AG04450 (cell line): ENCODE measurements around the gene GCNT4. TPM values are rescaled to one million over a fixed set of nuclear protein-coding genes. Genes with fewer than 3 reads are reported as not detected.

Experiments
- CTCF ChIA-PET: fragments of 300-600, 350-600 bp; formaldehyde crosslinking; extraction: SDS; loops from one replicate; lab custom pipeline; 2022; ENCODE audit warnings: antibody characterized with exemption, inconsistent platforms; lab: Charles Lee
- POLR2A ChIA-PET: fragments of 350-600 bp; formaldehyde crosslinking; extraction: SDS; loops from one replicate; lab custom pipeline; 2021; ENCODE audit warnings: antibody characterized with exemption, inconsistent platforms; lab: Yijun Ruan, JAX
- DNase-seq: peaks from one replicate; pipeline ENCODE4 v3.0.0-alpha.2; 2011; ENCODE audit warnings: low read depth, low spot score
- H3K27ac ChIP-seq: one replicate; pipeline ENCODE4 v1.5.1; 2012; ENCODE audit warnings: low read depth, low read length, control low read depth
- H3K27me3 ChIP-seq: one replicate; pipeline ENCODE4 v1.6.0; 2012; ENCODE audit warnings: low read length; ENCODE audit not compliant: control insufficient read depth, insufficient read depth
- H3K4me3 ChIP-seq: 2 replicates; pipeline ENCODE4 v1.5.1; 2011; ENCODE audit warnings: mild to moderate bottlenecking, low read depth, low read length, control low read depth
- H3K9me3 ChIP-seq: 2 replicates; pipeline ENCODE4 v1.5.1; 2012; ENCODE audit warnings: low read length; ENCODE audit not compliant: control insufficient read depth, insufficient read depth
- polyA plus RNA-seq: library from polyadenylated mRNA; depleted of rRNA; stranded (reverse); fragments of >200 nt; gene quantifications from 2 replicates; pipeline ENCODE4 v1.2.3, GENCODE V29; 2011
- TF ChIP-seq, protein P1 (sequence below): IDR thresholded peaks from 2 replicates; pipeline ENCODE4 v1.5.1; 2011; ENCODE audit warnings: low read depth, low read length, control low read depth, inconsistent platforms

Gene GCNT4
- polyA plus RNA-seq, 1 experiment = 0.77 TPM

DNA sequence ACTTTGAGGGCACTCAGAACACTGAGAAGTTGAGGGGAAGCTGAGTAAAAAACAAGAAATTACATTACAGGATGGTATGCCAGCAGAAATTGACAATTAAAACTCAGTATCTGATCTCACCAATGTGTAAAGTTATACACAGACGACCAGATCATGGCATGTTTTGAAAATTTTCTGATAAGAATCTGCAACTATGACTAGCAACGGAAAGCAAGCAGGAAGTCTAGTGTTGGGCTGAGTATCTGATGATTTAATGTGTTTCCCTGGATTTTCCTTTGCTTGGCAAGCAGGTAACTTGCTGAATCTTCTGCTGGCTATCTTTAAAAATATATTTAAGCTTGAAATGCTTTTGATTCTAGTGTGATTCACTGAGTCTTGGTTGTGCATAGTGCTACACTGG is 5.2 kb upstream of the GCNT4 start:
- peaks cover 5% of the 10 kb centered on the region for H3K27me3 ChIP-seq
- TF ChIP-seq, protein P1, sequence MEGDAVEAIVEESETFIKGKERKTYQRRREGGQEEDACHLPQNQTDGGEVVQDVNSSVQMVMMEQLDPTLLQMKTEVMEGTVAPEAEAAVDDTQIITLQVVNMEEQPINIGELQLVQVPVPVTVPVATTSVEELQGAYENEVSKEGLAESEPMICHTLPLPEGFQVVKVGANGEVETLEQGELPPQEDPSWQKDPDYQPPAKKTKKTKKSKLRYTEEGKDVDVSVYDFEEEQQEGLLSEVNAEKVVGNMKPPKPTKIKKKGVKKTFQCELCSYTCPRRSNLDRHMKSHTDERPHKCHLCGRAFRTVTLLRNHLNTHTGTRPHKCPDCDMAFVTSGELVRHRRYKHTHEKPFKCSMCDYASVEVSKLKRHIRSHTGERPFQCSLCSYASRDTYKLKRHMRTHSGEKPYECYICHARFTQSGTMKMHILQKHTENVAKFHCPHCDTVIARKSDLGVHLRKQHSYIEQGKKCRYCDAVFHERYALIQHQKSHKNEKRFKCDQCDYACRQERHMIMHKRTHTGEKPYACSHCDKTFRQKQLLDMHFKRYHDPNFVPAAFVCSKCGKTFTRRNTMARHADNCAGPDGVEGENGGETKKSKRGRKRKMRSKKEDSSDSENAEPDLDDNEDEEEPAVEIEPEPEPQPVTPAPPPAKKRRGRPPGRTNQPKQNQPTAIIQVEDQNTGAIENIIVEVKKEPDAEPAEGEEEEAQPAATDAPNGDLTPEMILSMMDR = no peak
- H3K9me3 ChIP-seq = no peaks in the 10 kb centered on the region
- DNase-seq = no peak
- no peak overlapping the region for H3K27ac ChIP-seq
- CTCF ChIA-PET = interaction anchor here (0.7 to 1.6 kb wide), 2 partner anchors 7 to 179 kb away, joined by 3 to 5 read pairs; partner anchors contain the start of gene ANKRD31
- POLR2A ChIA-PET = no interaction called here
- no peak overlapping the region for H3K4me3 ChIP-seq

DNA sequence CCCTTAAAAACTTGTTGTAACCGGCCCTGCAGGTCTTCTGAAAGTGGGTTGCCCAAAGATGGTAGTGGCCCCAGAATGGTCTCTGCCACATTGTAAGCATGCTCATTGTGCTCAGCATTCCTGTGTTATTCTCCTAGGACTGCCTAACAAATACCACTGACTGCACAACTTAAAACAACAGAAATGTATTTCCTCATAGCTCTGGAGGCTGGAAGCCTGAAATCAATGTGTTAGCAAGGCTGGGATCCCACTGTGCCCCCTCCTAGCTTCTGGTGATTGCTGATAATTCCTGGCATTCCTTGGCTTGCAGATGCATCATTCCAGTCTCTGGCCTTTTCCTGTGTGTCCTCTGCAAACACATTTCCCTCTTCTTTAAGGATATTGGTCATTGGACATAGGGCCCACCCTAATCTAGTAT is 3.4 kb upstream of the GCNT4 start:
- ChIA-PET CTCF (interaction anchor here (0.5 to 0.8 kb wide), 2 partner anchors 181 to 340 kb away, joined by 3 to 4 read pairs; partner anchors contain the start of gene ANKRD31), POLR2A (no interaction called here)
- Histone ChIP-seq H3K27me3 (peaks cover 5% of the 10 kb centered on the region), H3K27ac (no peak overlapping the region), H3K9me3 (no peaks in the 10 kb centered on the region; the same call in 1 of the 2 replicates), H3K4me3 (no peak overlapping the region)
- DNase-seq = no peak
- TF ChIP-seq, protein P1 = no peak

DNA sequence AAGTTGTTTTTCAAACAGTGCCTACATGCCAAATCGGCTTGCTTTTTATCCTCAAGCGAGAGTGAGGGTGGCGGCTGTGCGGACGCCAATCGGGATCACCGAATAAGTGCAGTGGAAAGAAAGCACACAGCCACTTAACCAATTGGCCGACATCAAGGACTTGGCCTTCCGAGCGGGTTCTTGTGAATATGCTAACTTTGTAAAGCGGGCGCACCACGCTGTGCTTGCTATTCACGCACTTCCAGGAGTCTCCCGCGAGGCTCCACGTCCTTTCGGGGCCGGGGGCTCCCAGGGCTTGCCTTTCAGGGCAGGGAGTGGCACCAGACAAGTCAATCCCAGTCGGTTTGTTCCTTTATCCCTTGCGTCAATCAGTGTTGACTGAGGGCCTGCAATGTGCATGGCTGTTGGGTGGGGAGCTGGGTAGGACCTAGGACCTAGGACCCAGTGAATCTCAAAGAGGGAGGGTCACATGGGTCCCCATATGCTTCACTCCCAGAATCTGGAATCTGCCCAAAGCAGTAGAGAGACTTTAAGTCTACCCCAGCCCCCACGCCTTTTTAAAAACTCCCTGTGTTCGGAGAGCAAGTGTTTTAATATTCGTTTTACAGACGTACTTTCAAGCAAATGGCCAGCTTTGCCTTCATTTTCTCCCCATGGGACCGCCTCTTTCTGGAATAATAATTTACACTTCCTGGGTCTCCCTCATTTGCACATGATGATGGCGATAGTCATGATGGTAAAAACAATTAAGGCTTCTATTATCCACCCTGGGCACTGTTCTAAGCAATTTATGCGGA is 2.0 kb upstream of the GCNT4 start:
- Histone ChIP-seq H3K27me3 (peaks cover 5% of the 10 kb centered on the region), H3K27ac (peak overlapping the region; percentile 12), H3K9me3 (no peaks in the 10 kb centered on the region; the same call in 1 of the 2 replicates), H3K4me3 (peak overlapping the region; percentile 66)
- ChIA-PET CTCF (interaction anchor here (0.6 to 1.5 kb wide), 4 partner anchors 9 to 627 kb away, joined by 3 to 6 read pairs (median 4); no protein-coding TSS in a partner anchor), POLR2A (interaction anchor here (1.1 kb wide), 1 partner anchor 283 kb away, joined by 4 read pairs; the partner anchor contains the start of gene HMGCR)
- DNase-seq = no peak
- TF ChIP-seq, protein P1 = no peak

DNA sequence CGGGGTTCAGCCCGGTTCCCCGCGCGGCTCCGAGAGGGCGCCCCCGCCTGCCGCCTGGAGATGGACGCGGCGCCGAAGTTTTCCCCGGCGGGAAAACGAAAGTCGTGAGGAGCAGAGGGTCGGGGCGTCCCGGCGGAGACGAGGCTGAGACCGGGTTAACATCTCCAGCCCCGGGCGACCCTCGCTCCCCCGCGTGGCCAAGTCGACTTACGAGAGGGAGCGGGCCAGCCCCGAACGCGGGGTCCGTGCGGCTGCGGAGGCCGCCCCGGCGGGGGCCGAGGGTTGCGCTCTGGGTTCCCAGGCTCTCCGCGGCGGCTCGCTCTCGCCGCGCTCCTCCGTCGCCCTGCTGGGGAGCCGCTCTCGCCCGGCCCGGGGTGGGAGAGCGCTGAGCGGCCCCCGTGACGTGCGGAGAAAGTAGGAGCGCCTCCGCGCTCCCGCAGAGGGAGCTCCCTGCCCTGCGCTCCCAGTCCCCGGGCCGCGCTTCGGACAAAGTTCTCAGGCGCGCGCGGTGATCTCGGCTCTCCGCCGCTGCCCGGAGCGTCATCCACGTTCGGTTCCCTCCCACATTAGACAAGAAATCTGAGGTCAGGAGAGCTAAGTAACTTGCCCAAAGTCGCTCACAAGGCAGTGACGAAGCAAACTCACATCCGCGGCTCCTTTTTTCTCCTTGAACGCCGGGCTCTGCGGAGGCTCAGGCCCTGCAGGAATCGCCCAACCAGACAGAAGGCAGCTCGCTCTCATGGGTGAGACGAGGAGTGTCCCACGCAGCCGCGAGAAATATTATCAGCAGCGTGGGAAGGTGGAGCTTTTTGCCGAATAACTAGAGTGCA is 1.2 kb upstream of the GCNT4 start:
- peaks cover 5% of the 10 kb centered on the region for H3K27me3 ChIP-seq
- no peaks in the 10 kb centered on the region; the same call in 1 of the 2 replicates for H3K9me3 ChIP-seq
- H3K4me3 ChIP-seq = peak overlapping the region; percentile 66
- peak overlapping the region; percentile 47 for H3K27ac ChIP-seq
- TF ChIP-seq, protein P1 = peak; percentile 14; the same call in 1 of the 2 replicates
- POLR2A ChIA-PET = interaction anchor here (0.6 to 1.1 kb wide), 2 partner anchors 100 to 284 kb away, joined by 4 read pairs; partner anchors contain the start of gene HMGCR
- DNase-seq = no peak
- CTCF ChIA-PET = interaction anchor here (0.6 to 1.5 kb wide), 4 partner anchors 10 to 628 kb away, joined by 3 to 6 read pairs (median 4); no protein-coding TSS in a partner anchor
